K562 (cell line): ENCODE results near the gene VIT. TPM values are rescaled to one million over a fixed set of nuclear protein-coding genes. Genes with fewer than 3 reads are reported as not detected.

Experiments
- ATAC-seq: fragments of 200-7000 bp; cut with Tn5 transposase; 3 replicates; pipeline ENCODE4 v1.9.1; 2020; ENCODE audit warnings: moderate library complexity
- BruUV-seq: library from RNA; stranded (reverse); fragments of 400-500 nt; replicated peaks from 2 replicates; lab custom pipeline; 2021; lab: Mats Ljungman, UMichigan
- CTCF ChIA-PET: fragments of 300-600 bp; formaldehyde crosslinking; extraction: SDS; loops from one replicate; lab custom pipeline; 2021; ENCODE audit warnings: low intra/inter-chr PET ratio; lab: Yijun Ruan, JAX
- POLR2A ChIA-PET: fragments of 300-600, 350-650 bp; sonication (Branson Sonifier 250); formaldehyde crosslinking; extraction: SDS; loops from one replicate; lab custom pipeline; 2021; ENCODE audit warnings: antibody characterized with exemption, inconsistent platforms; lab: Yijun Ruan, JAX
- DNase-seq, 4 experiments: peaks; one replicate each; pipeline versions ENCODE4 v3.0.0 to v3.0.0-alpha.2; 2011 to 2018; ENCODE audit warnings: low spot score in 3 of 4, mixed read lengths in 3 of 4; ENCODE audit errors: extremely low read depth in 1 of 4
- FAIRE-seq: peaks from 2 replicates; lab custom pipeline; 2011; peaks lifted over from hg19 to GRCh38; lab: Jason Lieb, UNC
- H2AFZ ChIP-seq: 2 replicates; pipeline ENCODE4 v1.6.0; 2011; ENCODE audit warnings: low read depth, low read length, control low read depth, inconsistent platforms
- H3K27ac ChIP-seq: fragments of 200-600 bp; 3 replicates; pipeline ENCODE4 v1.8.0; 2011; ENCODE audit warnings: low read depth, mild to moderate bottlenecking, control low read depth, inconsistent platforms, low read length, moderate library complexity, mixed read lengths; ENCODE audit errors: extremely low read depth
- H3K27me3 ChIP-seq, 2 experiments: fragments of 300-600 bp in 1 of 2; 2 replicates in 1 of 2; 3 replicates in 1 of 2; pipeline versions ENCODE4 v1.6.0 to v1.8.0; 2011; ENCODE audit warnings: inconsistent platforms in 2 of 2, low read length in 2 of 2, mild to moderate bottlenecking in 1 of 2, mixed read lengths in 1 of 2, moderate library complexity in 1 of 2; ENCODE audit not compliant: control insufficient read depth in 2 of 2, insufficient read depth in 2 of 2
- H3K36me3 ChIP-seq: fragments of 300-600 bp; 3 replicates; pipeline ENCODE4 v1.8.0; 2011; ENCODE audit warnings: mild to moderate bottlenecking, low read length, inconsistent platforms; ENCODE audit not compliant: control insufficient read depth, insufficient read depth
- H3K4me1 ChIP-seq, 2 experiments: fragments of 200-600 bp in 1 of 2; replicated peaks in 1 of 2; 2 replicates in 1 of 2; 3 replicates in 1 of 2; pipeline versions ENCODE4 v1.5.1 to v1.8.0; 2011; ENCODE audit warnings: inconsistent platforms in 2 of 2, low read length in 2 of 2, mild to moderate bottlenecking in 1 of 2, mixed read lengths in 1 of 2, moderate library complexity in 1 of 2; ENCODE audit not compliant: control insufficient read depth in 2 of 2, insufficient read depth in 2 of 2
- H3K4me2 ChIP-seq: 2 replicates; pipeline ENCODE4 v1.6.1; 2011; ENCODE audit warnings: low read length, control low read depth, inconsistent platforms, mixed read lengths; ENCODE audit not compliant: insufficient read depth
- H3K4me3 ChIP-seq: fragments of 200-600 bp; sonication (generic), shearing (Covaris generic); 2 replicates; pipeline ENCODE4 v1.5.1; 2016; ENCODE audit warnings: control low read depth, inconsistent platforms
- H3K79me2 ChIP-seq: fragments of 200-600 bp; 3 replicates; pipeline ENCODE4 v1.8.0; 2011; ENCODE audit warnings: low read length, inconsistent platforms; ENCODE audit not compliant: control insufficient read depth, insufficient read depth
- H3K9ac ChIP-seq, 2 experiments: 2 replicates each; pipeline versions ENCODE4 v1.6.0 to v1.6.1; 2011; ENCODE audit warnings: low read depth in 2 of 2, low read length in 2 of 2, control low read depth in 1 of 2, inconsistent platforms in 1 of 2, mild to moderate bottlenecking in 1 of 2, mixed read lengths in 1 of 2; ENCODE audit not compliant: insufficient read depth in 1 of 2
- H3K9me1 ChIP-seq: one replicate; pipeline ENCODE4 v1.6.0; 2011; ENCODE audit warnings: inconsistent platforms, mild to moderate bottlenecking, low read length, moderate library complexity; ENCODE audit not compliant: control insufficient read depth, insufficient read depth
- H3K9me3 ChIP-seq: replicated peaks from 2 replicates; pipeline ENCODE4 v1.5.1; 2011; ENCODE audit warnings: low read depth, low read length, inconsistent platforms; ENCODE audit not compliant: control insufficient read depth, insufficient read depth
- H4K20me1 ChIP-seq: replicated peaks from 2 replicates; pipeline ENCODE4 v1.6.1; 2011; ENCODE audit warnings: low read length, inconsistent platforms, mixed read lengths; ENCODE audit not compliant: control insufficient read depth, insufficient read depth
- FOXK1 ChIP-seq: sonication (generic); formaldehyde crosslinking; IDR thresholded peaks from 2 replicates; pipeline ENCODE4 v1.8.0; 2022; ENCODE audit warnings: missing genetic modification reagents, mild to moderate bottlenecking, borderline replicate concordance
- GATA2 ChIP-seq: sonication (generic); formaldehyde crosslinking; IDR thresholded peaks from 2 replicates; pipeline ENCODE4 v1.4.0; 2020; ENCODE audit warnings: mild to moderate bottlenecking, missing genetic modification reagents
- GTF2B ChIP-seq: IDR thresholded peaks from 2 replicates; pipeline ENCODE4 v1.6.1; 2011; ENCODE audit not compliant: insufficient read length; ENCODE audit errors: extremely low read depth
- ILK ChIP-seq: fragments of 450-650 bp; IDR thresholded peaks from 2 replicates; pipeline ENCODE4 v1.6.1; 2016; ENCODE audit warnings: missing genetic modification characterization, low read depth, mild to moderate bottlenecking, missing compliant biosample characterization, moderate library complexity, borderline replicate concordance
- MAFG ChIP-seq: fragments of 450-650 bp; conservative IDR thresholded peaks from 2 replicates; pipeline ENCODE4 v1.6.1; 2016; ENCODE audit warnings: missing genetic modification characterization, missing compliant biosample characterization
- MYBL2 ChIP-seq, 2 experiments: fragments of 450-650 bp in 1 of 2; sonication (generic) in 1 of 2; formaldehyde crosslinking in 1 of 2; IDR thresholded peaks; 2 replicates each; pipeline versions ENCODE4 v1.6.1 to v1.8.1; 2017 to 2022; ENCODE audit warnings: borderline replicate concordance in 1 of 2, inconsistent platforms in 1 of 2, low read depth in 1 of 2, mild to moderate bottlenecking in 1 of 2, missing genetic modification reagents in 1 of 2, moderate library complexity in 1 of 2
- TFAM ChIP-seq: fragments of 250-450 bp; sonication (Bioruptor Pico); conservative IDR thresholded peaks from 2 replicates; pipeline ENCODE4 v1.5.0; 2021; ENCODE audit warnings: mild to moderate bottlenecking, moderate library complexity
- ZBTB7A ChIP-seq: IDR thresholded peaks from 2 replicates; pipeline ENCODE4 v1.6.1; 2011; ENCODE audit warnings: low read depth, mild to moderate bottlenecking, low read length, moderate library complexity, borderline replicate concordance; ENCODE audit not compliant: control insufficient read depth
- WGBS: fragments of 100-300 bp; shearing (Covaris generic); methylation state at CpG from one replicate; pipeline ENCODE4 v1.1.6; 2016; ENCODE audit warnings: low coverage, mixed read lengths; ENCODE audit not compliant: insufficient coverage; ENCODE audit errors: missing lambda C conversion rate; 5-methylcytosine and 5-hydroxymethylcytosine counted together
- in situ Hi-C: fragments of 300-500 bp; cut with MboI; formaldehyde crosslinking; loops from 4 replicates; pipeline ENCODE4 v1.15.0; 2018; ENCODE audit warnings: inconsistent platforms, mixed read lengths
- intact Hi-C: fragments of 100-400 bp; cut with micrococcal nuclease; formaldehyde crosslinking; loops from 2 replicates; pipeline ENCODE4 v1.14.2; 2022
- polyA plus RNA-seq, 8 experiments: library from polyadenylated mRNA; depleted of rRNA in 4 of 8; stranded (reverse) in 5 of 8; unstranded in 3 of 8; fragments of >200 nt; fragmentation: Nextera tagmentation in 2 of 8; fragmentation: Illumina TruSeq in 1 of 8; extraction: Ambion mirVana in 2 of 8; extraction: Trizol in 1 of 8; gene quantifications; 2 replicates each; pipeline versions ENCODE4 v1.2.1 to v1.2.3, GENCODE V29; 2011 to 2014; ENCODE audit warnings: inconsistent platforms in 1 of 8, missing spikeins in 1 of 8
- total RNA-seq, 7 experiments: library from RNA; depleted of rRNA in 6 of 7; stranded (reverse); fragments of >200 nt in 6 of 7; fragmentation: Illumina TruSeq in 2 of 7; extraction: Trizol in 2 of 7; gene quantifications; 2 replicates each; pipeline versions ENCODE4 v1.2.1 to v1.2.3, GENCODE V29; 2011 to 2021; ENCODE audit warnings: low replicate concordance in 1 of 7

The VIT gene
- total and polyA plus RNA-seq, 9 of the 15 experiments (the other 6 are each of a cell fraction or from before 2014, with no cell fraction given), result not detected

- Histone ChIP-seq H3K27ac (no peak overlapping the region), H3K79me2 (no peaks in the 10 kb centered on the region), H3K9me1 (no peaks in the 10 kb centered on the region), H3K9me3 (no peaks in the 10 kb centered on the region), H3K27me3 (no peaks in the 10 kb centered on the region), H3K4me1 (no peaks in the 10 kb centered on the region), H2AFZ (no peak overlapping the region), H4K20me1 (no peaks in the 10 kb centered on the region), H3K36me3 (peaks cover 44% of the 10 kb centered on the region), H3K4me2 (no peak overlapping the region), H3K4me3 (no peak overlapping the region), H3K9ac (no peak overlapping the region)
- FAIRE-seq, result no peak
- no TSS peak for BruUV-seq
- POLR2A ChIA-PET, result interaction anchor here (0.6 to 2.1 kb wide), 3 partner anchors 8 to 728 kb away, joined by 3 to 5 read pairs (median 5); no protein-coding TSS in a partner anchor
- TF ChIP-seq MYBL2 (IDR thresholded peaks at IDR 0.05; ENCODE audit: low read depth) (no peak), MYBL2 (CRISPR knock-in tag; IDR thresholded peaks at IDR 0.05; ENCODE audit: borderline replicate concordance) (no peak), GATA2 (CRISPR knock-in tag) (no peak), TFAM (CRISPR knock-in tag) (no peak), GTF2B (no peak), ZBTB7A (no peak), FOXK1 (CRISPR knock-in tag) (no peak), ILK (no peak), MAFG (tag) (no peak)
- in situ Hi-C loops, result no loop called here
- no peak for ATAC-seq
- CTCF ChIA-PET, result no interaction called here
- WGBS, result 69% methylated on average over 2 of the region's 2 CpGs
- intact Hi-C loops, result no loop called here
- no peak for DNase-seq
Measured at GRCh38 chr2:36854241-36854640, 157.7 kb downstream of the VIT start.
